Measurements from ENCODE around the gene MAST4. TPM values are rescaled to one million over a fixed set of nuclear protein-coding genes. Genes with fewer than 3 reads are reported as not detected.

The MAST4 gene
- total and polyA plus RNA-seq, 2 of the 13 experiments (the other 11 are each of a cell fraction or from before 2014, with no cell fraction given): 3.4 to 3.7 TPM

GRCh38 chr5:67154556-67155206 is 558.5 kb downstream of the MAST4 start (continued):
- TF ChIP-seq ZNF317 (CRISPR knock-in tag; IDR thresholded peaks at IDR 0.05): no peak
- TF ChIP-seq MXD3 (CRISPR knock-in tag; IDR thresholded peaks at IDR 0.05): no peak
- no peak for TF ChIP-seq ZNF451 (CRISPR knock-in tag; IDR thresholded peaks at IDR 0.05)
- TF ChIP-seq MBD4 (IDR thresholded peaks at IDR 0.05; ENCODE audit: borderline replicate concordance, low read length): no peak
- TF ChIP-seq ZNF839 (CRISPR knock-in tag; IDR thresholded peaks at IDR 0.05; ENCODE audit: borderline replicate concordance): no peak
- TF ChIP-seq, protein P1, sequence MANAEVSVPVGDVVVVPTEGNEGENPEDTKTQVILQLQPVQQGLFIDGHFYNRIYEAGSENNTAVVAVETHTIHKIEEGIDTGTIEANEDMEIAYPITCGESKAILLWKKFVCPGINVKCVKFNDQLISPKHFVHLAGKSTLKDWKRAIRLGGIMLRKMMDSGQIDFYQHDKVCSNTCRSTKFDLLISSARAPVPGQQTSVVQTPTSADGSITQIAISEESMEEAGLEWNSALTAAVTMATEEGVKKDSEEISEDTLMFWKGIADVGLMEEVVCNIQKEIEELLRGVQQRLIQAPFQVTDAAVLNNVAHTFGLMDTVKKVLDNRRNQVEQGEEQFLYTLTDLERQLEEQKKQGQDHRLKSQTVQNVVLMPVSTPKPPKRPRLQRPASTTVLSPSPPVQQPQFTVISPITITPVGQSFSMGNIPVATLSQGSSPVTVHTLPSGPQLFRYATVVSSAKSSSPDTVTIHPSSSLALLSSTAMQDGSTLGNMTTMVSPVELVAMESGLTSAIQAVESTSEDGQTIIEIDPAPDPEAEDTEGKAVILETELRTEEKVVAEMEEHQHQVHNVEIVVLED (CRISPR knock-in tag; IDR thresholded peaks at IDR 0.05; ENCODE audit: borderline replicate concordance): no peak
- no peak for TF ChIP-seq ZC3H13 (CRISPR knock-in tag; IDR thresholded peaks at IDR 0.05)
- no peak for TF ChIP-seq ZSCAN12 (CRISPR knock-in tag; IDR thresholded peaks at IDR 0.05)
- TF ChIP-seq, protein P2, sequence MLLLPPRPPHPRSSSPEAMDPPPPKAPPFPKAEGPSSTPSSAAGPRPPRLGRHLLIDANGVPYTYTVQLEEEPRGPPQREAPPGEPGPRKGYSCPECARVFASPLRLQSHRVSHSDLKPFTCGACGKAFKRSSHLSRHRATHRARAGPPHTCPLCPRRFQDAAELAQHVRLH (CRISPR knock-in tag; IDR thresholded peaks at IDR 0.05; ENCODE audit: borderline replicate concordance, low read depth): no peak
- no peak for TF ChIP-seq EHMT2 (IDR thresholded peaks at IDR 0.05; ENCODE audit: borderline replicate concordance, low read depth, low read length)
- no peak for TF ChIP-seq GFI1 (CRISPR knock-in tag; IDR thresholded peaks at IDR 0.05; ENCODE audit: borderline replicate concordance)

All from HepG2 (cell line).